ENCODE results near the gene SOS2. TPM values are rescaled to one million over a fixed set of nuclear protein-coding genes. Genes with fewer than 3 reads are reported as not detected.

The SOS2 gene
- total and polyA plus RNA-seq, 2 of the 4 experiments (the other 2 are of a cell fraction), result 6.3 to 10.9 TPM

GRCh38 chr14:50254248-50254647 is 22.9 kb upstream of the SOS2 start:
- Histone ChIP-seq H2BK15ac (ENCODE audit: low read depth, low read length) (no peak overlapping the region), H3K27me3 (ENCODE audit: control insufficient read depth, insufficient read depth, low read length) (no peaks in the 10 kb centered on the region), H3K4me2 (ENCODE audit: low read depth, low read length) (no peak overlapping the region), H3K18ac (ENCODE audit: low read depth, low read length) (no peak overlapping the region), H3K79me1 (ENCODE audit: low read depth in 1 of 2, low read length in 2 of 2) (no peaks in the 10 kb centered on the region), H3K36me3 (ENCODE audit: control insufficient read depth, insufficient read depth, low read length) (no peaks in the 10 kb centered on the region), H3K9ac (ENCODE audit: low read depth, low read length) (no peak overlapping the region), H3K4me3 (ENCODE audit: insufficient read depth, low read depth, low read length) (no peak overlapping the region), H3K27ac (ENCODE audit: insufficient read depth, low read length) (no peak overlapping the region), H3K4me1 (ENCODE audit: control insufficient read depth, insufficient read depth, low read length) (no peaks in the 10 kb centered on the region), H2BK120ac (ENCODE audit: low read depth, low read length) (no peak overlapping the region), H3K56ac (ENCODE audit: extremely low read depth, insufficient read depth, low read length) (no peak overlapping the region), H2BK20ac (ENCODE audit: low read depth, low read length) (no peak overlapping the region), H4K5ac (ENCODE audit: low read depth, low read length) (no peak overlapping the region), H3K4ac (ENCODE audit: low read depth, low read length) (no peak overlapping the region), H3K9me1 (ENCODE audit: insufficient read depth, low read length) (no peaks in the 10 kb centered on the region), H2AK9ac (replicated peaks; ENCODE audit: low read depth, low read length, poor library complexity) (no peak overlapping the region), H4K20me1 (ENCODE audit: insufficient read depth, low read length) (no peaks in the 10 kb centered on the region), H3K23ac (ENCODE audit: low read depth, low read length) (no peak overlapping the region), H3K14ac (replicated peaks; ENCODE audit: low read depth, low read length) (no peak overlapping the region), H3K9me3 (ENCODE audit: control insufficient read depth, insufficient read depth, low read length) (no peaks in the 10 kb centered on the region), H2BK5ac (ENCODE audit: low read depth, low read length, poor library complexity, severe bottlenecking) (no peak overlapping the region), H2AK5ac (ENCODE audit: low read depth, low read length) (no peak overlapping the region), H2AFZ (replicated peaks; ENCODE audit: low read length, poor library complexity) (no peak overlapping the region), H4K91ac (ENCODE audit: insufficient read depth, low read depth, low read length) (no peak overlapping the region), H4K8ac (ENCODE audit: low read depth in 2 of 2, low read length in 2 of 2) (no peak overlapping the region)
- dilution Hi-C loops (cut with HindIII; ENCODE audit: low sequenced_read_pairs, unreplicated experiment), result no loop called here
- in situ Hi-C loops (cut with MboI; ENCODE audit: low sequenced_read_pairs), result no loop called here
- ATAC-seq (ENCODE audit: low read depth) (no peak), DNase-seq (no peak)
- BruUV-seq (replicated peaks), result no TSS peak
- no CpG with 5 or more reads among the region's 3 CpGs for WGBS, 2 experiments (ENCODE audit: extremely low coverage in 2 of 2, insufficient read length in 1 of 2)
- TF ChIP-seq MXI1 (IDR thresholded peaks at IDR 0.05; ENCODE audit: borderline replicate concordance, low read depth, low read length) (no peak), NFE2L2 (IDR thresholded peaks at IDR 0.05; ENCODE audit: low read depth, low read length) (no peak), POLR2A (IDR thresholded peaks at IDR 0.05; ENCODE audit: low read depth, low read length) (no peak), RCOR1 (IDR thresholded peaks at IDR 0.05; ENCODE audit: insufficient replicate concordance, low read length) (no peak)
- TF ChIP-seq, protein P1, sequence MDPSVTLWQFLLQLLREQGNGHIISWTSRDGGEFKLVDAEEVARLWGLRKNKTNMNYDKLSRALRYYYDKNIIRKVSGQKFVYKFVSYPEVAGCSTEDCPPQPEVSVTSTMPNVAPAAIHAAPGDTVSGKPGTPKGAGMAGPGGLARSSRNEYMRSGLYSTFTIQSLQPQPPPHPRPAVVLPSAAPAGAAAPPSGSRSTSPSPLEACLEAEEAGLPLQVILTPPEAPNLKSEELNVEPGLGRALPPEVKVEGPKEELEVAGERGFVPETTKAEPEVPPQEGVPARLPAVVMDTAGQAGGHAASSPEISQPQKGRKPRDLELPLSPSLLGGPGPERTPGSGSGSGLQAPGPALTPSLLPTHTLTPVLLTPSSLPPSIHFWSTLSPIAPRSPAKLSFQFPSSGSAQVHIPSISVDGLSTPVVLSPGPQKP (IDR thresholded peaks at IDR 0.05; ENCODE audit: borderline replicate concordance, low read depth, low read length), result no peak
- intact Hi-C loops (cut with micrococcal nuclease), result no loop called here
- ChIA-PET POLR2A (ENCODE audit: unreplicated experiment) (no interaction called here), CTCF (no interaction called here)
